Neural cell (in vitro differentiated cells): Measurements from ENCODE around the gene GAB1. TPM values are rescaled to one million over a fixed set of nuclear protein-coding genes. Genes with fewer than 3 reads are reported as not detected.

Experiments used
- H2AFZ ChIP-seq: fragments of 200-600, 300-800 bp; sonication (generic), shearing (Covaris generic); 2 replicates; pipeline ENCODE4 v1.6.0; 2014; ENCODE audit warnings: low read depth, mild to moderate bottlenecking, antibody characterized with exemption, low read length, moderate library complexity
- H3F3A ChIP-seq: fragments of 200-600 bp; shearing (Covaris generic); 2 replicates; pipeline ENCODE4 v1.6.1; 2016; ENCODE audit warnings: mild to moderate bottlenecking, moderate library complexity, mixed read lengths, antibody characterized with exemption, low read length; ENCODE audit not compliant: insufficient read depth, poor library complexity, severe bottlenecking
- H3K27ac ChIP-seq: fragments of 200-600, 300-800 bp; sonication (generic), shearing (Covaris generic); 2 replicates; pipeline ENCODE4 v1.5.1; 2014; ENCODE audit warnings: mild to moderate bottlenecking, low read length, moderate library complexity
- H3K27me3 ChIP-seq: fragments of 300-800, 200-600 bp; sonication (generic), shearing (Covaris generic); 2 replicates; pipeline ENCODE4 v1.6.0; 2014; ENCODE audit warnings: mild to moderate bottlenecking, low read depth, low read length, moderate library complexity; ENCODE audit not compliant: insufficient read depth
- H3K36me3 ChIP-seq: fragments of 300-800, 200-600 bp; sonication (generic), shearing (Covaris generic); 2 replicates; pipeline ENCODE4 v1.5.1; 2014; ENCODE audit warnings: mild to moderate bottlenecking, antibody characterized with exemption, low read length, moderate library complexity; ENCODE audit not compliant: insufficient read depth
- H3K4me2 ChIP-seq: fragments of 300-800, 200-600 bp; sonication (generic), shearing (Covaris generic); 2 replicates; pipeline ENCODE4 v1.6.0; 2014; ENCODE audit warnings: mild to moderate bottlenecking, low read length
- H3K4me3 ChIP-seq: fragments of 300-800, 200-600 bp; sonication (generic), shearing (Covaris generic); 2 replicates; pipeline ENCODE4 v1.5.1; 2014; ENCODE audit warnings: mild to moderate bottlenecking, low read length, moderate library complexity
- H3K79me2 ChIP-seq: fragments of 200-600 bp; shearing (Covaris generic); replicated peaks from 2 replicates; pipeline ENCODE4 v1.6.0; 2014; ENCODE audit warnings: mild to moderate bottlenecking, low read length, moderate library complexity; ENCODE audit not compliant: insufficient read depth
- H3K9ac ChIP-seq: fragments of 300-800, 200-600 bp; sonication (generic), shearing (Covaris generic); 2 replicates; pipeline ENCODE4 v1.6.1; 2016; ENCODE audit warnings: mild to moderate bottlenecking, low read length, mixed read lengths
- H3K9me2 ChIP-seq: fragments of 200-600 bp; shearing (Covaris generic); 2 replicates; pipeline ENCODE4 v1.6.1; 2016; ENCODE audit warnings: mild to moderate bottlenecking, low read length, mixed read lengths; ENCODE audit not compliant: insufficient read depth
- H3K9me3 ChIP-seq: fragments of 200-600, 300-800 bp; sonication (generic), shearing (Covaris generic); 2 replicates; pipeline ENCODE4 v1.6.1; 2016; ENCODE audit warnings: mild to moderate bottlenecking, mixed run types, low read length, moderate library complexity, mixed read lengths
- H4K20me1 ChIP-seq: fragments of 200-600 bp; shearing (Covaris generic); 2 replicates; pipeline ENCODE4 v1.6.1; 2016; ENCODE audit warnings: mild to moderate bottlenecking, mixed run types; ENCODE audit not compliant: insufficient read depth
- EP300 ChIP-seq: fragments of 450-650 bp; conservative IDR thresholded peaks from 2 replicates; pipeline ENCODE4 v1.6.1; 2014; ENCODE audit warnings: antibody characterized with exemption, mild to moderate bottlenecking, moderate library complexity; ENCODE audit not compliant: poor library complexity, severe bottlenecking
- EZH2 ChIP-seq: fragments of 200-600, 300-800 bp; shearing (Covaris generic), sonication (generic); IDR thresholded peaks from 2 replicates; pipeline ENCODE4 v1.6.1; 2014; ENCODE audit warnings: antibody characterized with exemption, low read length, borderline replicate concordance, mild to moderate bottlenecking; ENCODE audit not compliant: insufficient read depth, poor library complexity, severe bottlenecking
- MXI1 ChIP-seq: fragments of 450-650 bp; conservative IDR thresholded peaks from 2 replicates; pipeline ENCODE4 v1.6.1; 2014; ENCODE audit warnings: antibody characterized with exemption, mild to moderate bottlenecking; ENCODE audit not compliant: poor library complexity, severe bottlenecking
- POLR2AphosphoS5 ChIP-seq: IDR thresholded peaks from 2 replicates; pipeline ENCODE4 v1.6.1; 2012
- RAD21 ChIP-seq: fragments of 450-650 bp; conservative IDR thresholded peaks from 2 replicates; pipeline ENCODE4 v1.6.1; 2014; ENCODE audit warnings: antibody characterized with exemption, mild to moderate bottlenecking, moderate library complexity
- SMC3 ChIP-seq: fragments of 450-650 bp; conservative IDR thresholded peaks from 2 replicates; pipeline ENCODE4 v1.6.1; 2014; ENCODE audit warnings: antibody characterized with exemption, mild to moderate bottlenecking, moderate library complexity; ENCODE audit not compliant: poor library complexity
- TAF1 ChIP-seq: IDR thresholded peaks from 2 replicates; pipeline ENCODE4 v1.6.1; 2012; ENCODE audit warnings: low read depth
- polyA plus RNA-seq: library from polyadenylated mRNA; depleted of rRNA; stranded (reverse); fragments of >200 nt; gene quantifications from 2 replicates; pipeline ENCODE4 v1.2.3, GENCODE V29; 2014
- TF ChIP-seq, protein P1 (sequence below): fragments of 450-650 bp; IDR thresholded peaks from 2 replicates; pipeline ENCODE4 v1.5.1; 2014; ENCODE audit warnings: antibody characterized with exemption, mild to moderate bottlenecking, moderate library complexity; ENCODE audit not compliant: poor library complexity, severe bottlenecking
- TF ChIP-seq, protein P2 (sequence below): IDR thresholded peaks from 2 replicates; pipeline ENCODE4 v1.6.1; 2012; ENCODE audit warnings: borderline replicate concordance

The GAB1 gene
- polyA plus RNA-seq, 1 donor from 2014 or later, result 2.4 TPM

DNA sequence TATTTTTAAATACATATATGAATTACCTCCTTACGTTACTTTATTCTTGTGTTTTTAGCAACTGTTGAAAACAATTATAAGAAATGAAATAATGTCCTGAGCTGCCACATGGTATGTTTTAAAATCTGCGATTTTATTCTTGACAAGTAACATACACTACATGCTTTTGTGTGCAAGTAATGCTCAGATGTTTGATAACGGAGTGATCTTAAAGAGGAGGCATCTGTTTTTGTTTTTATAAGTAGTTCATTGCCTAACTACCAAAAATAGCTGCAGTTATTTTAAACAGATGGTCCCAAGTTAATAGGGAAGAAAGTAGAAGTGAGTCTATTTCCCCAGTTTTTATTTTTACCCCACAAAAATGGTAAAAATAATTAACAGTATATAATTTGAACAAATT, 55.2 kb downstream of the GAB1 start:
- Histone ChIP-seq H3K4me2 (no peak overlapping the region), H3K36me3 (no peaks in the 10 kb centered on the region), H3K27me3 (no peaks in the 10 kb centered on the region), H3K9ac (no peak overlapping the region), H3K9me3 (no peaks in the 10 kb centered on the region), H3K4me3 (no peak overlapping the region), H2AFZ (no peak overlapping the region), H4K20me1 (no peaks in the 10 kb centered on the region), H3K9me2 (no peaks in the 10 kb centered on the region), H3F3A (no peaks in the 10 kb centered on the region), H3K79me2 (no peaks in the 10 kb centered on the region), H3K27ac (no peak overlapping the region)
- TF ChIP-seq, protein P1, sequence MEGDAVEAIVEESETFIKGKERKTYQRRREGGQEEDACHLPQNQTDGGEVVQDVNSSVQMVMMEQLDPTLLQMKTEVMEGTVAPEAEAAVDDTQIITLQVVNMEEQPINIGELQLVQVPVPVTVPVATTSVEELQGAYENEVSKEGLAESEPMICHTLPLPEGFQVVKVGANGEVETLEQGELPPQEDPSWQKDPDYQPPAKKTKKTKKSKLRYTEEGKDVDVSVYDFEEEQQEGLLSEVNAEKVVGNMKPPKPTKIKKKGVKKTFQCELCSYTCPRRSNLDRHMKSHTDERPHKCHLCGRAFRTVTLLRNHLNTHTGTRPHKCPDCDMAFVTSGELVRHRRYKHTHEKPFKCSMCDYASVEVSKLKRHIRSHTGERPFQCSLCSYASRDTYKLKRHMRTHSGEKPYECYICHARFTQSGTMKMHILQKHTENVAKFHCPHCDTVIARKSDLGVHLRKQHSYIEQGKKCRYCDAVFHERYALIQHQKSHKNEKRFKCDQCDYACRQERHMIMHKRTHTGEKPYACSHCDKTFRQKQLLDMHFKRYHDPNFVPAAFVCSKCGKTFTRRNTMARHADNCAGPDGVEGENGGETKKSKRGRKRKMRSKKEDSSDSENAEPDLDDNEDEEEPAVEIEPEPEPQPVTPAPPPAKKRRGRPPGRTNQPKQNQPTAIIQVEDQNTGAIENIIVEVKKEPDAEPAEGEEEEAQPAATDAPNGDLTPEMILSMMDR, result no peak
- no peak for TF ChIP-seq EZH2
- TF ChIP-seq TAF1, result no peak
- no peak for TF ChIP-seq EP300
- TF ChIP-seq SMC3, result no peak
- TF ChIP-seq MXI1, result no peak
- TF ChIP-seq RAD21, result no peak
- TF ChIP-seq, protein P2, sequence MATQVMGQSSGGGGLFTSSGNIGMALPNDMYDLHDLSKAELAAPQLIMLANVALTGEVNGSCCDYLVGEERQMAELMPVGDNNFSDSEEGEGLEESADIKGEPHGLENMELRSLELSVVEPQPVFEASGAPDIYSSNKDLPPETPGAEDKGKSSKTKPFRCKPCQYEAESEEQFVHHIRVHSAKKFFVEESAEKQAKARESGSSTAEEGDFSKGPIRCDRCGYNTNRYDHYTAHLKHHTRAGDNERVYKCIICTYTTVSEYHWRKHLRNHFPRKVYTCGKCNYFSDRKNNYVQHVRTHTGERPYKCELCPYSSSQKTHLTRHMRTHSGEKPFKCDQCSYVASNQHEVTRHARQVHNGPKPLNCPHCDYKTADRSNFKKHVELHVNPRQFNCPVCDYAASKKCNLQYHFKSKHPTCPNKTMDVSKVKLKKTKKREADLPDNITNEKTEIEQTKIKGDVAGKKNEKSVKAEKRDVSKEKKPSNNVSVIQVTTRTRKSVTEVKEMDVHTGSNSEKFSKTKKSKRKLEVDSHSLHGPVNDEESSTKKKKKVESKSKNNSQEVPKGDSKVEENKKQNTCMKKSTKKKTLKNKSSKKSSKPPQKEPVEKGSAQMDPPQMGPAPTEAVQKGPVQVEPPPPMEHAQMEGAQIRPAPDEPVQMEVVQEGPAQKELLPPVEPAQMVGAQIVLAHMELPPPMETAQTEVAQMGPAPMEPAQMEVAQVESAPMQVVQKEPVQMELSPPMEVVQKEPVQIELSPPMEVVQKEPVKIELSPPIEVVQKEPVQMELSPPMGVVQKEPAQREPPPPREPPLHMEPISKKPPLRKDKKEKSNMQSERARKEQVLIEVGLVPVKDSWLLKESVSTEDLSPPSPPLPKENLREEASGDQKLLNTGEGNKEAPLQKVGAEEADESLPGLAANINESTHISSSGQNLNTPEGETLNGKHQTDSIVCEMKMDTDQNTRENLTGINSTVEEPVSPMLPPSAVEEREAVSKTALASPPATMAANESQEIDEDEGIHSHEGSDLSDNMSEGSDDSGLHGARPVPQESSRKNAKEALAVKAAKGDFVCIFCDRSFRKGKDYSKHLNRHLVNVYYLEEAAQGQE, result no peak
- no peak for TF ChIP-seq POLR2AphosphoS5

DNA sequence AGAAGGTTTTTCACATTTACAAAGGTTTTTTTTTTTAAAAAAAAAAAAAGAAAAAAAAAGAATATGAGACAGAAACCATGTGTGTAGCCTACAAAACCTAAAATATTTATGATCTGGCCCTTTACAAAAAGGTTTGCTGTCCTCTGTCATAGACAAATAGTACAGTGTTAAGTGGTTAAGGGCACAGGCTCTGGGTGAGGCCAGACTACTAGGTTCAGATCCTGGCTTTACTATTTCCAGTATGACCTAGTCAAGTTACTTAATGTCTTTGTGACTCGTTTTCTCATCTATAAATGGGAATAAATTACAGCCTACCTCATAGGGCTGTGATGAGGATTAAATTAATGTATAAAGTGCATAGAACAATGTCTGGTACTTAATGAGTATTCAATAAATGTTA, 56.5 kb downstream of the GAB1 start:
- no peak overlapping the region for H3K9ac ChIP-seq
- no peaks in the 10 kb centered on the region for H3K27me3 ChIP-seq
- no peak overlapping the region for H3K27ac ChIP-seq
- H3K9me3 ChIP-seq, result no peaks in the 10 kb centered on the region
- no peak for TF ChIP-seq EZH2
- no peak for TF ChIP-seq EP300
- TF ChIP-seq SMC3, result no peak
- no peak for TF ChIP-seq POLR2AphosphoS5
- TF ChIP-seq MXI1, result no peak
- no peak for TF ChIP-seq TAF1
- no peak for TF ChIP-seq RAD21
- TF ChIP-seq, protein P1, result no peak
- TF ChIP-seq, protein P2, result no peak
- H3K79me2 ChIP-seq, result no peaks in the 10 kb centered on the region
- no peak overlapping the region for H3K4me3 ChIP-seq
- no peaks in the 10 kb centered on the region for H3K9me2 ChIP-seq
- no peaks in the 10 kb centered on the region for H4K20me1 ChIP-seq
- no peak overlapping the region for H2AFZ ChIP-seq
- no peaks in the 10 kb centered on the region for H3F3A ChIP-seq
- no peak overlapping the region for H3K4me2 ChIP-seq
- H3K36me3 ChIP-seq, result no peaks in the 10 kb centered on the region
